ENCODE data around the gene INPP5B. TPM values are rescaled to one million over a fixed set of nuclear protein-coding genes. Genes with fewer than 3 reads are reported as not detected.

INPP5B gene
- total and polyA plus RNA-seq, 2 of the 13 experiments (the other 11 are each of a cell fraction or from before 2014, with no cell fraction given) = 9.0 to 9.8 TPM

DNA sequence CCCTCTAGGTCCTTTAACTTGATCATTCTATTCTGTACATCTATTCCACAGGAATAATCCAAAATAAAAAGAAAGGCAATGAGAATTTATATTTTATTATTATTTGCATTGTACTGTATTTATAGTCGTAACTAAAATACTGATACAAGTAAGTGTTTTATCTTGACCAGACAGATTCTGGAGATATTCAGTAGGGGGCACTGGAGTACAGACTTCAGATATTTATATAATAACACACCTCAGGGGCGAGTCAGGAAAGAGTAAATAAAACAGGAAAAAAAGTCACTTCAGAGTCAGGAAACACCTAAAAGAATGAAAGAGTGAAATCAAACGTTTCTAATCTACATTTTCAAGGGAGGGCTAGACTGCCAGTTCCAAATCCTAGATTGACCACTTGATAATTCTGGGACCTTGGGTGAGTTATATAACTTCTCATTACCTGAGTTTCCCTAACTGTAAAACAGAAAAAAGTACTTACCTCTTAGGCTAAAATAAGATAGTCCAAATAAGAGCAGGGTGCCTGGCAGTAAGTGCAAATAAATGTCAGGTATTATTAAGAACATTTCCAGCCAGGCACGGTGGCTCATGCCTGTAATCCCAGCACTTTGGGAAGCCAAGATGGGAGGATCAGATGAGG is 56.4 kb downstream of the INPP5B start (continued):
- TF ChIP-seq, protein P1, sequence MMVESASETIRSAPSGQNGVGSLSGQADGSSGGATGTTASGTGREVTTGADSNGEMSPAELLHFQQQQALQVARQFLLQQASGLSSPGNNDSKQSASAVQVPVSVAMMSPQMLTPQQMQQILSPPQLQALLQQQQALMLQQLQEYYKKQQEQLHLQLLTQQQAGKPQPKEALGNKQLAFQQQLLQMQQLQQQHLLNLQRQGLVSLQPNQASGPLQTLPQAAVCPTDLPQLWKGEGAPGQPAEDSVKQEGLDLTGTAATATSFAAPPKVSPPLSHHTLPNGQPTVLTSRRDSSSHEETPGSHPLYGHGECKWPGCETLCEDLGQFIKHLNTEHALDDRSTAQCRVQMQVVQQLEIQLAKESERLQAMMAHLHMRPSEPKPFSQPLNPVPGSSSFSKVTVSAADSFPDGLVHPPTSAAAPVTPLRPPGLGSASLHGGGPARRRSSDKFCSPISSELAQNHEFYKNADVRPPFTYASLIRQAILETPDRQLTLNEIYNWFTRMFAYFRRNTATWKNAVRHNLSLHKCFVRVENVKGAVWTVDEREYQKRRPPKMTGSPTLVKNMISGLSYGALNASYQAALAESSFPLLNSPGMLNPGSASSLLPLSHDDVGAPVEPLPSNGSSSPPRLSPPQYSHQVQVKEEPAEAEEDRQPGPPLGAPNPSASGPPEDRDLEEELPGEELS (CRISPR knock-in tag; IDR thresholded peaks at IDR 0.05) = no peak
- no peak for TF ChIP-seq KLF11 (CRISPR knock-in tag; IDR thresholded peaks at IDR 0.05)
- TF ChIP-seq, protein P2, sequence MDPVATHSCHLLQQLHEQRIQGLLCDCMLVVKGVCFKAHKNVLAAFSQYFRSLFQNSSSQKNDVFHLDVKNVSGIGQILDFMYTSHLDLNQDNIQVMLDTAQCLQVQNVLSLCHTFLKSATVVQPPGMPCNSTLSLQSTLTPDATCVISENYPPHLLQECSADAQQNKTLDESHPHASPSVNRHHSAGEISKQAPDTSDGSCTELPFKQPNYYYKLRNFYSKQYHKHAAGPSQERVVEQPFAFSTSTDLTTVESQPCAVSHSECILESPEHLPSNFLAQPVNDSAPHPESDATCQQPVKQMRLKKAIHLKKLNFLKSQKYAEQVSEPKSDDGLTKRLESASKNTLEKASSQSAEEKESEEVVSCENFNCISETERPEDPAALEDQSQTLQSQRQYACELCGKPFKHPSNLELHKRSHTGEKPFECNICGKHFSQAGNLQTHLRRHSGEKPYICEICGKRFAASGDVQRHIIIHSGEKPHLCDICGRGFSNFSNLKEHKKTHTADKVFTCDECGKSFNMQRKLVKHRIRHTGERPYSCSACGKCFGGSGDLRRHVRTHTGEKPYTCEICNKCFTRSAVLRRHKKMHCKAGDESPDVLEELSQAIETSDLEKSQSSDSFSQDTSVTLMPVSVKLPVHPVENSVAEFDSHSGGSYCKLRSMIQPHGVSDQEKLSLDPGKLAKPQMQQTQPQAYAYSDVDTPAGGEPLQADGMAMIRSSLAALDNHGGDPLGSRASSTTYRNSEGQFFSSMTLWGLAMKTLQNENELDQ (CRISPR knock-in tag; IDR thresholded peaks at IDR 0.05; ENCODE audit: borderline replicate concordance) = no peak
- no peak for TF ChIP-seq ZNF761 (CRISPR knock-in tag; conservative IDR thresholded peaks at IDR 0.05)
- TF ChIP-seq, protein P3, sequence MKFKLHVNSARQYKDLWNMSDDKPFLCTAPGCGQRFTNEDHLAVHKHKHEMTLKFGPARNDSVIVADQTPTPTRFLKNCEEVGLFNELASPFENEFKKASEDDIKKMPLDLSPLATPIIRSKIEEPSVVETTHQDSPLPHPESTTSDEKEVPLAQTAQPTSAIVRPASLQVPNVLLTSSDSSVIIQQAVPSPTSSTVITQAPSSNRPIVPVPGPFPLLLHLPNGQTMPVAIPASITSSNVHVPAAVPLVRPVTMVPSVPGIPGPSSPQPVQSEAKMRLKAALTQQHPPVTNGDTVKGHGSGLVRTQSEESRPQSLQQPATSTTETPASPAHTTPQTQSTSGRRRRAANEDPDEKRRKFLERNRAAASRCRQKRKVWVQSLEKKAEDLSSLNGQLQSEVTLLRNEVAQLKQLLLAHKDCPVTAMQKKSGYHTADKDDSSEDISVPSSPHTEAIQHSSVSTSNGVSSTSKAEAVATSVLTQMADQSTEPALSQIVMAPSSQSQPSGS (CRISPR knock-in tag; IDR thresholded peaks at IDR 0.05) = no peak
- no peak for TF ChIP-seq ZNF343 (CRISPR knock-in tag; IDR thresholded peaks at IDR 0.05)
- TF ChIP-seq, protein P4, sequence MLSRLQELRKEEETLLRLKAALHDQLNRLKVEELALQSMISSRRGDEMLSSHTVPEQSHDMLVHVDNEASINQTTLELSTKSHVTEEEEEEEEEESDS (CRISPR knock-in tag; IDR thresholded peaks at IDR 0.05; ENCODE audit: borderline replicate concordance) = no peak
- no peak for TF ChIP-seq GTF3A (CRISPR knock-in tag; conservative IDR thresholded peaks at IDR 0.05)
- TF ChIP-seq, protein P5, sequence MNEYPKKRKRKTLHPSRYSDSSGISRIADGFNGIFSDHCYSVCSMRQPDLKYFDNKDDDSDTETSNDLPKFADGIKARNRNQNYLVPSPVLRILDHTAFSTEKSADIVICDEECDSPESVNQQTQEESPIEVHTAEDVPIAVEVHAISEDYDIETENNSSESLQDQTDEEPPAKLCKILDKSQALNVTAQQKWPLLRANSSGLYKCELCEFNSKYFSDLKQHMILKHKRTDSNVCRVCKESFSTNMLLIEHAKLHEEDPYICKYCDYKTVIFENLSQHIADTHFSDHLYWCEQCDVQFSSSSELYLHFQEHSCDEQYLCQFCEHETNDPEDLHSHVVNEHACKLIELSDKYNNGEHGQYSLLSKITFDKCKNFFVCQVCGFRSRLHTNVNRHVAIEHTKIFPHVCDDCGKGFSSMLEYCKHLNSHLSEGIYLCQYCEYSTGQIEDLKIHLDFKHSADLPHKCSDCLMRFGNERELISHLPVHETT (CRISPR knock-in tag; conservative IDR thresholded peaks at IDR 0.05) = no peak
- no peak for TF ChIP-seq ZNF652 (CRISPR knock-in tag; IDR thresholded peaks at IDR 0.05; ENCODE audit: borderline replicate concordance, low read depth)
- no peak for TF ChIP-seq NR1H2 (CRISPR knock-in tag; IDR thresholded peaks at IDR 0.05; ENCODE audit: borderline replicate concordance, low read depth)
- no peak for TF ChIP-seq TARDBP (CRISPR knock-in tag; IDR thresholded peaks at IDR 0.05)
- TF ChIP-seq REL (CRISPR knock-in tag; conservative IDR thresholded peaks at IDR 0.05) = no peak
- TF ChIP-seq MTA3 (CRISPR knock-in tag; IDR thresholded peaks at IDR 0.05) = no peak
- no peak for TF ChIP-seq PPARG (CRISPR knock-in tag; conservative IDR thresholded peaks at IDR 0.05)
- no peak for TF ChIP-seq ZNF678 (CRISPR knock-in tag; IDR thresholded peaks at IDR 0.05)
- no peak for TF ChIP-seq SP1 (IDR thresholded peaks at IDR 0.05)
- TF ChIP-seq SP1 (CRISPR knock-in tag; IDR thresholded peaks at IDR 0.05) = no peak
- TF ChIP-seq SMC3 (IDR thresholded peaks at IDR 0.05; ENCODE audit: low read length) = peak; percentile 57
- peak; percentile 48 for TF ChIP-seq RAD21 (CRISPR knock-in tag; IDR thresholded peaks at IDR 0.05)
- TF ChIP-seq, protein P6, sequence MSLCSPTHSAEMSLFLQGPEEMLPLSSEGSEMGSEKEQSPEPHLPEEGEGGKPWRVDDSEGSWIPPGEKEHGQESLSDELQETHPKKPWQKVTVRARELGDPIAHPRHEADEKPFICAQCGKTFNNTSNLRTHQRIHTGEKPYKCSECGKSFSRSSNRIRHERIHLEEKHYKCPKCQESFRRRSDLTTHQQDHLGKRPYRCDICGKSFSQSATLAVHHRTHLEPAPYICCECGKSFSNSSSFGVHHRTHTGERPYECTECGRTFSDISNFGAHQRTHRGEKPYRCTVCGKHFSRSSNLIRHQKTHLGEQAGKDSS (CRISPR knock-in tag; IDR thresholded peaks at IDR 0.05; ENCODE audit: borderline replicate concordance, low read depth) = no peak
- TF ChIP-seq PHF5A (CRISPR knock-in tag; IDR thresholded peaks at IDR 0.05; ENCODE audit: low read depth, unreplicated experiment) = no peak
- TF ChIP-seq FOXJ3 (CRISPR knock-in tag; IDR thresholded peaks at IDR 0.05; ENCODE audit: borderline replicate concordance) = no peak
- TF ChIP-seq ISX (CRISPR knock-in tag; conservative IDR thresholded peaks at IDR 0.05) = no peak
